Activated T-cell treated with anti-CD3 and anti-CD28 coated beads for 1 hour (primary cell): ENCODE data around the gene MCM3.

Experiments used
- DNase-seq: peaks from one replicate; pipeline ENCODE4 v3.0.0-alpha.2; 2020; ENCODE audit warnings: low read depth

Gene MCM3

DNA sequence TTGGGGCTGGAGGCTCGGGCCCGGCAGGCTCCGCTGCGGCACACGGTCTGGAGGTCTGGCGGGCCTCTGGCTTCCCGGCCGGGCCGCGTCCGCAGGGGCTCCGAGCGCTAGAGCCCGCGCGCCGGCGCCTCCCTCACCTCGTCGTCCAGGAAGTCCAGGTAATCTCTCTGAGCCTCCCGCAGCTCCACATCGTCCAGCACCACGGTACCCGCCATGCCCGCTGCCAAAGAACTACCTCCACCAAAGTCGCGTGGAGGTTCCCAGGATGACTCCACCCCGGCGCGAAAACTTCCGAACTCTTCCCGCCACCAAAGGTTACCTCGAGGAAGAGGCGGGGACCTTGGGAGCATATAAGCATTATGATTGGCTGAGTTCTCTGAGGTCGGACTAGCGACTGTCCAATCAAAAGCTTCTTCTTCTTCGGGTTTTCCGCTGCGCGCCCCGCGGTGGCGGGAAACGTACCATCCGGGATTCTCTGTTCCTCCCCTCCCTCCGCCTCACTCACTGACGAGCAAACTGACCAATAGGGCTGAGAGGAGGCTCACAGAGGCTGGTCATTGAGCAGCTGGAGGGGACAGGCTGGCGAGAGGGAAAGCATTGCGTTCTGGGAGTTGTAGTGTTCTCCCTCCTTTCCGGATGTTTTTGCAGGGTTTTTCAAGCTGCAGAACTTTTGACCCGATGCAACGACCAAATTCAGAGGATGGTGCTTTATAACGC lies at the start of gene MCM3:
TSS of gene MCM3 (minus strand) at position 283 of the 717 bp plus-strand sequence. CDS start at position 215, 68 bp downstream.
- DNase-seq, result peak; percentile 82

DNA sequence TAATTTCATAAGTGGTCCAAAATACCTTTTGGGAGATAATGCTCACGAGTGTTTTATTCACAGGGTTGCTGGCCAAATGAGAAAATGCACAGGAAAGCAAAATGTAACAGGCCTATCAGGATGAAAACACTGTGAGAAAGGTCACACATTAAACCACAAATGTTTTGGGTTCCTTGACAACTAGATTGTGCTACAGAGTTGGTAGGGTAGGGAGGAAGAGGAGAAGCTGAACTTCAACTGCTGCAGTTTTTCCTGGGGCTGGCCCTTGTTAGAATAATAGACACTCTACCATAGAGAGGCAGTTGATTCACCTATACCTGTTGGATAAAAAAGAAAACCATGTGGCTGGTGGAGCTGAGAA lies 49.3 kb upstream of the MCM3 start:
- no peak for DNase-seq

DNA sequence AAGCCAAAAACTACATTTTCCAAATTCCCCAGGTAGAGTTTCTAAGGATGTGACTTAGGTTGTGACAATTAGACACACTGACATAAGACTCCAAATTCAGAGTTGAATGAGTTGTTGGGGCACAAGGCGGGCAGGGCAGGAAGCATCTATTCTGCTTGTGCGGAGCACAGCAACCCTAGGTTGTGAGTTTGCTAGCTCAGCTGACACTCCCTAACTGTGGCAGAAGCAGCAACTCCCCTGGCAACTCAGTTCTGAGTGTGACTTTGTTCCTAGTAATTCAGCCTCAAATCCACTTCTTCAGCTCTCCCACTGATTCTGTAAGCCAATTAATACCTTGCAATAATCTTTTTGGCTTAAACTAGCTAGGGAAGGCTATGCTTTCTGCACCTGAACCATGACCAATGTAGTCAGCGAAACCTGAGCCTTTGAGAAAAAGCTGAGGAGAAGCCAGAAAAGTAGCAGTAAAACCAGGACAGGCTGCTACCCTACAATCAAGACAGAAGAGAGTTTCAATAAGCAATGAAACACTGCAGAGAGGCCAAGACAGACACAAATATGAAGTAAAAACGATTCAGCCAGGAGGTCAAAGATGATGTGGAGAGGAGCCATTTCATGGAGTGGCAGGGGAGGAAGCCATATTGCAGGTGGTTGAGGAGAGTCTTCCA lies 47.4 kb upstream of the MCM3 start:
- DNase-seq, result no peak

- no peak for DNase-seq
These were observed 45.9 kb upstream of the MCM3 start for GRCh38 chr6:52330470-52330869.

GRCh38 chr6:52328729-52329128 lies 44.2 kb upstream of the MCM3 start:
- no peak for DNase-seq

DNA sequence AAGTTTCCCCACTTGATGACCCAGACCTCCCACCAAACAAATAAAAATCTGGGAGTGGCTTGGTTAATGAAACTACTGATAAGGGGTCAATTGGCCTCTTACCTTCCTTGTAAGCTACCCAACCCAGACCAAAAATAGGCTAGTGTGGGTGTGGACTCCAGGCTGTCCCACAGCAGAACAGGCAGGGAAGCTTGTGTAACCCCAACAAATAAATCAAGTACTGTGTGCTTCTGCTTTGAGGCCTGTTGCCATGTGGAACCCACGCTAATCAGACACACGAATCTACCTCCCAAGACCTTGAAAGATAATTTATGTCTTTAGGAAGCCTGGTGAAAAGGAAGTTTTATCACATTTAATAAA lies 43.7 kb upstream of the MCM3 start:
- DNase-seq, result no peak

GRCh38 chr6:52326540-52327364 lies 42.2 kb upstream of the MCM3 start:
- no peak for DNase-seq

GRCh38 chr6:52325695-52326471 lies 41.3 kb upstream of the MCM3 start:
- DNase-seq, result no peak

- no peak for DNase-seq
These were observed 39.6 kb upstream of the MCM3 start for GRCh38 chr6:52324189-52324588.

DNA sequence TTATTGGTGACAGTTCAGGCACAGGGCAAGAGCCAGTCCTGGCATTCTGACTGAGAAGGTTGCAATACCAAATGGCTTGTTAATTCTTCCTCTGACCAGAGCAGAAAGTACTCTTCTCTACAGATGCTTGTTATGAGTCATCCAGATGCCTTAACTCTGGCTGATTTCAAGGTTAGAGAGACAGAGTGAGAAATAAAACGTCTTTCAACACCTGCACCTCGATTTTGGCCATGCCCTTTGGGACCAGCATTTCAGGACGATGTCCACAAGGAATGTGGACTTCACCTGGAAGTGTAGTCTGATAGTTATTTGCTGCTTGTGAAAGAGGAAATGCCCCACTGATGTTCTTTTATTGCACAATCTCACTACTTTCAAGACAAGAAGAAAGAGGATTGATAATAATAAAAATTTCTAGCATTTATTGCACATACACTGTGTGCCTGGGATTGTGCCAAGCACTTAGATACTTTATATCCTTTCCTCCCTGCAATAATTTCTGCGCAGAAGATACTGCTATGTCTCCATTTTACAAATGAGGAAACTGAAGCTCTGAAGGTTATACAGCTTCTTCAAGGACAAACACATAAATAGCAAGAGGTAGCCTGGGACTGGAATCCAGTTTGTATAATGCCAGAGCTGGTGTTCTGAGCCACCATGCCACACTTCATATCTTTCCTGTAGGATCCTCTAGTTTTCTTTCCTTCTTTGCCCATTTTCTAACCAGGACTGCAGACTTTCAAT lies 33.5 kb upstream of the MCM3 start:
- no peak for DNase-seq

GRCh38 chr6:52317211-52317610 lies 32.7 kb upstream of the MCM3 start:
- DNase-seq, result no peak

- no peak for DNase-seq
These were observed 30.2 kb upstream of the MCM3 start for GRCh38 chr6:52314752-52315151.

GRCh38 chr6:52312461-52312860 lies 27.9 kb upstream of the MCM3 start:
- DNase-seq, result no peak

- no peak for DNase-seq
These were observed 26.4 kb upstream of the MCM3 start for GRCh38 chr6:52310932-52311331.

- DNase-seq, result no peak
These were observed 23.4 kb upstream of the MCM3 start for GRCh38 chr6:52307900-52308372.

DNA sequence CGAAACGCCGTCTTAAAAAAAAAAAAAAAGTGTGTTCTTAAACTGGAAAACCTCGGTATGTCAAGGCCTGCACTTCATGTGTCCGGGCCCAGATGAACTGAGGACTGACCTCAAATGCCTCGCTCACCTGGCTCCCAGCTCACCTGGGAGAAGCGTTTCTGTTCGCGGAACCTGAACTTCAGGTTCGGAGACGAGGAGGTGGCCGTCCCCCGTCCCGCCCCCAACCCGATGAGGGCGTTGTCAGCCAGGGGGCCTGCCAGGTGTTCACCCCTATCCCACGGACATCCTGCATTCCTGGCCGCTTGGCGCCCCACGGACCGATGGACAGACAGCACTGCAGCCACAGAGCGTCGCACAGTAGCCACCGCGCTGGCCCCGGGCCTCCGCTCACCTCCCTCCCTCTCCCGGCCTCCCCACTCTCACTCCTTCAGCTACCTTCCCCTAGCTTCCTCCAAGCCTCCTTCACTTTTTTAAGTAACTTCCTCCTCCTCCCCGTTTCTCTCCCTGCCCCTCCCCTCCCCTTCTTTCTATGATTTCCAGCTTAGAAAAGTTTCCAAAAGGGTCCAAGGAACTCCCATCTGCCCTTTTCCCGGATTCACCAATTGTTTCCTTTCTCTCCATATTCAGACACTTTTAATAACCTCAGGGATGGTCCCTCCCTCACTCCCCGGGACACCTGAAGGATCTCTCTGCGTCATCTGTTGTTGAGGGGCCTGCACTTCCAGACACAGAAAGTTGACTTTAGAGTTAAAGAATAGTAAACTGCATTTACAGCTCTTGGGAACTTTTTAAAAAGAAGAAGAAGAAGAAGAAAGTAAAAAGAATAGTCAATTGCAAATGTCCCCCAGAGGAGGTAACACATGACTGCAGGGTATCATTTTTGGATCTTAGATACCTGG lies 22.7 kb upstream of the MCM3 start:
- no peak for DNase-seq

DNA sequence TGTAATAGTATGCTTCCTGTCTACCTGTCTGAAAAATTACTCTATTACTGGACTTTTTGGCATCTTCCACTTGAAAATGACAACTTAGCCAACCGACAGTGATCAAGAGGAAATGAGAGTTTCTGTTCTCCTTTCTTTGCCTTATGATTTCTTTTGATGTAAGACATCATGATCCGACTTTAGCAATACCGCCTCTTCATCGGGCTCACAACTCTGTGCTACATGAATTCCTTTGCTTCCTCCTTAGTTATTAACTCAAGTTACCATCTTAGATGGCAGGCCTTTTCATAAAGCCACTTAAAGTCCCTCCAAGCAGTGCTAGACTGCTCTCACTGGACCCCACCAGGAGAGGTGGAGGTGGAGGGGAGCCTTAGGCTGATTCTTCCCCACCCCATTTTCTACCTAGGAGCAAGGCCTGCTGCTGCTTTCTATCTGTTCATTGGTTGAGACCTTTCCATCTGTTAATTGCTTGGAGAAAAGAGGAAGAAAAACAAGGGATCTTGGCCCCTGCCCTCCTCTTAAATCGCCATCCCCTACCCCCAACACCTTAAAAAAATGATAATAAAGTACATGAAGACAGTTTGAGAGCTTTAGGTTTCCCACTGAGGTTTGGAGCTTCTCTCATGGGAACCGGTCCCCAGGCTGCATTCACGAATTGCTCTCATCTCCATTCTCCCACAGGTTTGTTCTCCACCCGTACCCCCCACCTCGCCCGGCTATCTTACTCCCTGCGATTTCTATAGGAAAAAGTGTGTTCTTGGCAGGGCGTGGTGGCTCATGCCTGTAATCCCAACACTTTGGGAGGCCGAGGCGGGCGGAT lies 21.6 kb upstream of the MCM3 start:
- no peak for DNase-seq

- DNase-seq, result no peak
These were observed 20.9 kb upstream of the MCM3 start for GRCh38 chr6:52305411-52305810.

- no peak for DNase-seq
These were observed 20.4 kb upstream of the MCM3 start for GRCh38 chr6:52304983-52305390.

DNA sequence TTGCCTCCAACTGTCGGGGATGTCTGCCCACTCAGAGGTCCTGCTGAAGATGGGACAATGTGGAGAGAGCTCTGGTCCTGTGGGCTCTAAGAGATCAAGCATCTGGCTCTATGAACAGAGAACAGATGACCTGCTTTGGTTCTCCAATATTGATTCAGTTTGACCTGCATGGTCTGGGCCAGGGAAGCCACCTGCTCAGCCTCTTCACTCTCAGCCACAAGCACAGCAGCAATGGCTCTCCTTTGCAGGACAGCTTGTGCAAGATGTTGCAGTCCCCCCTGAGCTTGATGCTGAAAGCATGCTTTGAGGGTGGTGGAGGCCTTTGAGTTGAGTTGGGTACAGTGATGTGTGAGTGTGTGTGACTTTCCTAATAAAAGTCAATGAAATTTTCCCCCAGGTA lies 18.6 kb upstream of the MCM3 start:
- DNase-seq, result no peak
